ENCODE results near the gene THSD7A.

Gene THSD7A

DNA sequence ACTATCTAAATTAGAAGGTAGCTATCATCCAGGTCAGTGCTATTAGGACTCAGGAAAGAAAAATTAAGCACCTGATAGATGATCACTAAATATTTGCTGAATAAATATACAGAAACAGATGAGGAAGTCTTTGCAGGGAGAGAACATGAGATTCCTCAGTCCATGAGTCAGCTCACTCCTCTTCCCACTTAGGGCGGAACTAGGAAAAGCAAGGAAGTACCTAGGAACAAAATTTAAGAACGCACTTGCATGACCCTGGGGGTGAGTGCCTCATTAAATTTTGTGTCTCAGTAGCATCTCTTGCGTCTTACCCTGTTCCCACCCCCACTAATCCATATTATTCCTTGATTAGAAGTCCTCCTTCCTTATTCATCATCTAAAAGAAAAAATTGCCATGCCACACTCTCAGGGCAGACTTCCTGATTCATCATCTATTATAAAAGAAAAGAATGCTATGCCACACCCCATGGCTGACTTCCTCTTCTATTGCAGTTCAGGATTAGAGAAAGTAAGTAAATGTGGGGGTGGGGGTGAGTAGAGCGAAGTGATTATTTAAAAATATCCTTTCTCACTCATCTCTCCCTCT, 208.8 kb downstream of the THSD7A start:
- no peak for DNase-seq

DNA sequence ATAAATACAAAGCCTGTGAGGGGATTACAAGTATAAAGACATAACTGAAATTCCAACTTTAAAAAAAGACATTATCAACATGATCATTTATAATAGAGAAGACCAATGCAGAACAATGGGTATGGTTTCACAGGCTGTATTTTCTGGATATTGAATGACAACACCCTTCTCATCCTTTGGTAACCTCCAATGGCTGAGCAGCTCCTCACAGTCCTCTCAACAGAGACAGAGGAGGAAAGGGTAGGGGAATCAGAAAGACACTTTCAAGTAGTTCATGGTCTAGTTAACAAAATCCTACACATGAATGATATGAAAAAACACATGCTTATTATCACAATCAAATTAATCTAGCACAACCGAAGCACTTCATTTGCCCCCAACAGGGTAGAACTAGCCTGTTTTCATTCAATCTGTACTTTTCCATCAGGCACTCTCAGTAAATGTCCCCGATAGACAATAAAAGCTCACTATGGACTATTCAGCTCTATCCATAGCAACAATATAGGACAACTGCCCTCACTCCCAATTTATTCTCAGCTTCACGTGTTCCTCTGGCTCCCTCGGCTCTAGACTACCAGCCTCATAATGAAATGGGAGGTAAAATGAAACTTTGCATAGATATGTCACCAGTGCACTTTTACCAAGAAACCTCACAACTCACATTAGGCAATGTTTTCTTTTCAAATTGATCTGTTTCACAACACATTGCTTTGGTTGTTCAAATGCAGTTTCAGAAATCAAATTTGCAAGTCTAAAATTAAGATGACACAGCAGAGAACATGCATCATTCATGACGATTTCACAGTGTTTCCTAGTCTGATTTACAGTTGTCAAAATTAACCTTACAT, 211.4 kb downstream of the THSD7A start:
- no peak for DNase-seq

DNA sequence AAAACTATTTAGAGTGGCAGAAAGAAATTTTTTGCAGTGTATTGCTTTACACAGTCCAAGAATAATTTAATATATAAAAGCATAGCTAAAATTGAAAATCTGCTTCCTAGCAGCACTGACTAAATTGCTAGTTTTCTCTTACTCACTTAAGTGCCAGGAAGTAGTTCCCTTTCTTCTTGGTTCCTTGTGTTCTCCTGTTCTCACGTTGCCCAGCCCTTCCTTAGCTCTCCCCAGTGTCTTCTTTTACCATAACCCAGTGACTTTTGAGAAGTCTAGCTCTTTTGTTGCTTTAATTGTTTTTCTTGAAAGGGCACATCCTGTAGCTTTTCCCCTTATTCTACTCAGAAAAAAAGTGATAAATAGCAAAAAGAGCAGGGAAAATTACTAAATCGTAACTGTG, 215.5 kb downstream of the THSD7A start:
- DNase-seq: no peak

DNA sequence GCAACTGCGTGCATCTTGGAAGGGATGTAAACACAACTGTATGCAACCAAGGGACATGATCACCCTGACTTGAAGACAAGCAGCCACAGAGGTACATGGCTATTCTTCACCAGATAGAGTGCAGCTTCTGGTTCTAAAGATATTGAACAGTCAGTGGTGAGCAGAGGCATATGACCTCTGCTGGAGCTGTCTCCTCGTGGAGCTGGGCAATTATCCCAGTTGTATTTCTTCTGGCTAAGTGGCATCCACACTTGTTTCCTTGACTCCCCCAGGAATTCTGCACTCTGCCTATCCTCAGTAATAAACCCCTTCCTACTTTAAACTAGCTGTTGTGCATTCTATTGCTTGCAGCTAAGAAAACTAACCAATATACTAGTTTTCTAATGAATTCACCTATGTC, 216.8 kb downstream of the THSD7A start:
- no peak for DNase-seq

DNA sequence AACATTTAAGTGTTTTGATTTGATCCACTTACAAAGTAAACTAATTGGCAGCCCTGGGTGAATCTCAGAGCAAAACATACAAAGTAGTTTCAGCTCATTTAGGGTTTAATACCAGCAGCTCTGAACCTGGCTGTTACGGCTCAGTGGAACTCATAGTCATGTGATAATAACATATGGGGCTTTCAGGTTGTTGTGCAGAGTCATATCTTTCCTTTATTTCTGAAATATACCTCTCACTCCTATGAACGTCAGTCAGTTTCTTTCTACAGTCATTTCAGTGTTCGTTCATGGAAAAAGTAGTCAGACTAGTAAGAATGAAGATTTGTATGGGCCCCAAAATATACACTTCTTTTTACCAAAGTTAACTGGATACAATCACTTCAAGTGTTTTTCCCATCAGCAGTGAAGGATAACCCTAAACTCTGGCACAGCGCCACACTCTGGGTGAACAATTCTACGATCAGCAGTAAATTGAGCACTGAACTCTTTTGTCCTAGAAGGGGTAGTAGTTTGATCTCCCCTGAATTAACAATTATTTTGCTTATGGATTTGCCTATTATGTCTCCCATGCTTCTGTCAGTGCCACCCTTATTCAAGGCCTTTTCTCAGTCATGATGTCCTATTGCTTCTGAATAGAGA, 218.6 kb downstream of the THSD7A start:
- peak; percentile 39 for DNase-seq

DNA sequence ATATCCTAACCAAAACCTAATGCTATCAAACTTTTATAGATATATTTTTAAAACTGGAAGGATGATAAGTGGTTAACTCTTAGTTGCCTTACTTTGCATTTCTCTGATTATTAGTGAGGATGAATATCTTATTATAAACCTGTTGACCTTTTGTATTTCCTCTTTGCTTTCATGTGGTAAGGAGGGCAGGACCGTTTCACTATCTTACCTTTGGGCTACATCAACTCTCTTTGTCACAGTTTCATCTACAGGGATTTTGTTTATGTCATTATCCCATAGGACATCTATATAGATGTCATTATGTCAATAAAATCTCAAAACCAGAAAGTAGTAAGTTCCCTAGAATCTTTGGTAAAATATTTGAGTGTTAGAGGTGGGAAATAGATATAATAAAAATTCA, 219.3 kb downstream of the THSD7A start:
- no peak for DNase-seq

DNA sequence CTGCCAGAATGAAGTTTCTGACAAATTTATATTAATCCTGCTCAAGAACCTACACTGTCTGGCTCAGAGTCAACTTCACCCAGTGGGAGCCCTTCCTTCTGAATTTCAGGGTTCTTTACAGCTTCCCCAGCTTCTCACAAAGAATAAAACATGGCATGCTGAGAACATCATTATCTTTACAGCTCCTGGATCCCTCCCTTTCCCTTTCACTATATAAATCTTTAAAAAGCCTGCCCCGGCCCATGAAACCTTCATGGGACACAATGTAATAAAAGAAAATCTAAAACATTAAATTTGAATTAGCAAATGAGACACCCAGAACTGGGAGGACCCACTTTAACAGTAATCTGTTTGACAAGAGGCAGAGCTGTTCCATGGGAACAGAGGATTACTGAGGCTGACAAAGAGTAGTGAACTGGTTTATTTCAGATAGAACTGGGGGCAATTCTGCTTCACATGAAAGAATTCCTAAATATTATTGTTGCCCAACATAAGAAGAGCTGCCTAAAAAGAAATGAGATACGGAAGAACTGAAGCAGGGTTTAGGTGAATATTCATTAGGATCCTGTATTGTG, 222.8 kb downstream of the THSD7A start:
- DNase-seq: no peak

DNA sequence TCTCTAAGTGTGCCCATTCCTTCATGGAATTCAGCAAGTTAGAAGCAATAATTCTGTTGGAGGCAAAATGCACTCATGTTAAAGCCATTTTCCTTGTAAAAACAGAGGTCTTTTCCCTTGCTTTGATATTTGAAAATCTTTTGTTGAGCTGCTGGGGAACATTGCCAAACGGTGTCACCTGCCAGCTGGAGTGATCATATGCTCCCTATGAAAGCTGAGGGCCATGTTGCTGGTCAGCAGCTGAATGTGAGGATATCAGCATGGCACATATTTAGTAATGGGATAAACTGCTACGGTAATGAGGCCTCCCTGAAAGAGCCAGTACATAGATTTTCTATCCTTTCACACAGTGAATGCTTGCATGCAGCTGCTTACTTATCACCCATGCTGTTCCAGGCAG, 224.3 kb downstream of the THSD7A start:
- no peak for DNase-seq

DNA sequence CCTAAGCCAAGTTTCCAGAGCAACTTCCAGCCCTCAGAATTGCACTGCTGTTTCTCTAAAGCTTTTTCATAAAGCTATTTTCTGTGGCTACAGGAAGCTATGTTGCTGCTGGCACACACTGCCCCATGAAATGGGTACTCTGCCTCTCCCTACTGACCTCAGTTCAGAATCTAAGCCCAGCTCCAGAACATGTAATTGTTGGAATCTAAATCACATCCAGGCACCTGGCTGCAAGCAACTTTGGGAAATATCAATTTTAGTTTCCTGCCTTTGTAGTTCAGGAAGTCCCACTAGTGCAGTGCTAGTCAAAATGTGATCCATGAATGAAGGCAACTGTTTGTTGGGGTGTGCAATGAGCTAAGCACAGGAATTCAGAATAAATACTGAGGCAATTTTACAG, 226.2 kb downstream of the THSD7A start:
- no peak for DNase-seq

DNA sequence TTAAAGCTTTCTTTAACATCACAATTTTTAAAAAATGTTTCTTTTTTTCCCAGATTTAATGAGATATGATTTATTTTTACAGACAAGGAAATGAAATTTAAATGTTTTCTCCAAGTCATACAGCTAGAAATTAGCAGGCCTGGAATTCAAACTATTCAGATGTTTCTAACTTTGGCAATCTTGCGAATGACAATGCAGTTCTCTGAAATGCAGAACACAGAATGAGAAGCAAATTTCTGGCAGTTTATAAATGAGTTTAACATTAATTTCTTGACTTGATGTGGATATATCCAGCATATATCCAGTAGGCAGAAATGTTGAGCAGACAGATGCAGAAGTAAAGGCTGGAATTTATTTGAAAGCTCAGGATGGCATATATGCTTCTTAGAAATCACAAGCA, 227.5 kb downstream of the THSD7A start:
- no peak for DNase-seq

DNA sequence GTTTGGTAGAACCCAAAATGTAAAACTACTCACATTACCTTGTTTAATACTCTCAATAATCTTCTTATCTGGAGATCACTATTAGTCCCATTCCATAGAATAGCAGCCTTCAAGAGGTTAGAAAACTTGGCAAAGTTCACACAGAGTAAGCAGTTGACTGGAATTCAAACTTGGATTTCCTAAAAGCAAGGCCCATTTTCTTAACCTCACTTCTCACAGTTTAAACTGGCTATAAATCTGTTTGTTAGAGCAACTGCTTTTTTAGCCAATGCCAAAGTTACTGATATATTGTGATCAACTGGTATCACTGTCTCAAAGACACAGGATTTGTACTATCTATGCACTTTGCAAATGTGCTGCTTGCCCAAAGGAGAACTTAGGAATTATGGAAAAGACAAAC, 230.2 kb downstream of the THSD7A start:
- no peak for DNase-seq

DNA sequence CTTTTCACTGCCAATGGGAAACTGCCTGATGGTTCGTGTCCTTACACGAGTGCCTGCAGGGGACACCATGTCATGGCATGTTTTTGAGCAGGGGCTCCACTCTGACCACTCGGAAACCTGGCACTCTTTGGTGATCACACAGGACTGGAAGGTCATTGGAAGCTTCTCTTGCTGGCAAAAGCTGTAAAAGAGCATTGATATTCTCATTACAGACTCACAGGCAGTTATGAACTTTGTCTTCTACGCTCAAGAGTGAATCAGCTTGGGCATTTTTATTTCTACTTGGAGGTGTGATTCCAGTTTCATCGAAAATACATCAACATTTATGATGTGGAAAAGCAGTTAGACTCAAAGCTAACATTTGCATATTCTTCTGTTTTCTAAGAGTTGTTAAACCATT, 238.7 kb downstream of the THSD7A start:
- no peak for DNase-seq

DNA sequence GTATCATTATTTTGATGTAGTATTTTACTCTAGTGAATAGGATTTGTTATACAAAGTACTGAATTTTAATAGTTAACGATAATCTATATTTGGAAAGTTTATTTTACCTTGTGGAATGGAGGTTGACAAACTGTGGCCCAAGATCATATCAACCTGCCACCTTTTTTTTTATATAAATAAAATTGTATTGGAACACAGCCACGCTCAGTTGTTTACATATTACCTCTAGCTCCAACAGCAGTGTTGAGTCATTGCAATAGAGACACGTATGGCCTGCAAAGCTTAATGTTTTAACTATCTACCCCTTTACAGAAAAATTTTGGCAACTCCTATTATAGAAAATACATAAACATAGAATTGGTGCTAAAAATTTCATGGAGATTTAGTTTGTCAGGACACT, 239.3 kb downstream of the THSD7A start:
- DNase-seq: no peak

DNA sequence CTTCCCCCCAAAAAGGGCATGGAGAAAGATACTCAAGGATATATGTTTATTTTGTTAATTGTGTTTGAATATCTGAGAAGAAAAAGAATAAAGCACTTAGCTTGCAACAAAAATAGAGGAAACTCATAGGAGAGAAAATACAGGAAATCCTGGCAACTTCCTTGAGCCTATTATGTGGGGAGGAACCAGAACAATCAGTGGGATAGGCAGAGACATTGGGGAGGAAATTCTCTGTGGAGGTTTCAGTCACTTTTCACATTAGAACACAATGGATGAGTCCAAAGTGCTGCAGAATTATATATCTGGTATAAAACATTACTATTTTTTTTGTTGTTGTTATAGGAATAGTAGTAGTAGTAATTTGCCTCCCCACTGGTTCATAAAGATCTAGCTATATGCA, 240.1 kb downstream of the THSD7A start:
- no peak for DNase-seq

DNA sequence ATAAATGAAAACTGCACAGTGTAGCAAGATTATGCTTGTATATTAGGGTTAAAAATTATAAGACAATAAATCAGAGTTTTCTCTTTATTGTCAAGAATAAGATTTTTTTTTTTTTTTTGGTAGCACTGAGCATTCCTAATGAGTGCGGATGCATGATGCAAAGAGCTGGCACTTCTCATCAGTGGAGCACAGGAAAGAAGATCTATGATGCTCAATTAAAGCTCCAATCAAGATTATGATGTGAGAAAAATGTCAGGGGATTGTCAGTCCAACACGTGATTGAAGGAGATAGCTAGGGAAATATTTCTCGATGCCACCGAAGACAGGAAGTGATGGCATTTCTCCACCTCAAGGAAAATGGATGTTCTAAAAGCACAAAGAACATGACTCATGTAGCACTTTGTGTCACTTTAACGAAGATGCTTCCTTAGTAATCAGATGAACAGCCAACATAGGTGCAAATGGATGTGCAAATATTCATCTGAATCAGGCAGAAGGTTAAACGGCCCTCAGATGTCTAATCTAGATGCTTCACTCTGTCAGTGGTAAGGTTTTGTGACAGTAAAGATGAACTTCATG, 240.9 kb downstream of the THSD7A start:
- DNase-seq: no peak

DNA sequence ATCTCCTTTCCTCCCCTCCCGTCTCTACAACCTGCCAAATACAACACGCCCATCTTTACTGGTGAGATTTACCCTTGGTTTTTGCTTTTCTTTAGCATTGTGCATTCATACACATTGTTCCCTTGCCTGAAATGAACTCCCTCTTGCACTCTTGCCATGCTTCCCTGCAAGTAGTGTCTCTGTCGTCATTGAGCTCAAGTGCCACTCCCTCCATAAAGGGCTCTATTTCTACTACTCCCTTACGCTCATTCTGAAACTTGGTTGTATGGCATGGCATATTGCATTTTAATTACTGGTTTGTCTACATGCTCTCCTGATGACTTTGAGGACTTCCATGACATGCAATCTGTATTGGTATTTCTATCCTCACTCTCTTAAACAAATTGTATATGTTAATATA, 242.7 kb downstream of the THSD7A start:
- DNase-seq: no peak

DNA sequence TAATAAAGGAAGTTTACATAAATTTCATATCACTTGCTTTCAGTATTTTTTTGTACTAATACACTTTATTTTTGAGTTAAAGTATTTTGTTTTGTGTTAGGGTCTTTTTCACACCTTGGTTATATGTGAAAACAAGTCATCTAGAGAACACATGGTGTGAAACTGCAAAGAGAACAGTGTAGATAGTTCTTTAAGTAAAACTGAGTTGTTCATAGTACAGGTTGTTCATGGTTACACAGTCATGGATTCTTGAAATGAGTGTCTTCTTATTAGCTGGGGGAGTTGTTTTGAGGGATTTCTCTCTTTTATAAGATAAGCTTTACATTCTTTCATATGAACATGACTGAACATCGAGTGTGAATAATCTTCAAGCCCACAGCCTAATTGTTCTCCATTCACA, 244.2 kb downstream of the THSD7A start:
- no peak for DNase-seq

DNA sequence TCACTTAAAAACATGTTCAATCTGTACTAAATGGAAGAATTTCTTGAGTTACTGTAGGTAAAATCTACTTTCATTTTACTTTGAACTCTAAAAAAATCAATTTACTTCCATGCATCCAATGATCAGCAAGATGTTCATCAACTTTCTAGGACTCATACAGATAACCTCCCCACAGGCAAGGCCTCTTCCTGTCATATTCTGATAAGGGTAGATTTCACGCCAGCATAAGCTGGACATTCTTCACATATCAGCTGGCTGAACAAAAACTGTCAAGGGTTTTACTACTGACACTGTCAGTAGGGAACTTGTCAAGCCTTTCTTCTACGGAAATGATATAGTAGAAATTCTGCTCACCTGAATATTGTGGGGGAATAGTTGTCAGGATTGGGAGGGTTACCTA, 244.9 kb downstream of the THSD7A start:
- DNase-seq: no peak

DNA sequence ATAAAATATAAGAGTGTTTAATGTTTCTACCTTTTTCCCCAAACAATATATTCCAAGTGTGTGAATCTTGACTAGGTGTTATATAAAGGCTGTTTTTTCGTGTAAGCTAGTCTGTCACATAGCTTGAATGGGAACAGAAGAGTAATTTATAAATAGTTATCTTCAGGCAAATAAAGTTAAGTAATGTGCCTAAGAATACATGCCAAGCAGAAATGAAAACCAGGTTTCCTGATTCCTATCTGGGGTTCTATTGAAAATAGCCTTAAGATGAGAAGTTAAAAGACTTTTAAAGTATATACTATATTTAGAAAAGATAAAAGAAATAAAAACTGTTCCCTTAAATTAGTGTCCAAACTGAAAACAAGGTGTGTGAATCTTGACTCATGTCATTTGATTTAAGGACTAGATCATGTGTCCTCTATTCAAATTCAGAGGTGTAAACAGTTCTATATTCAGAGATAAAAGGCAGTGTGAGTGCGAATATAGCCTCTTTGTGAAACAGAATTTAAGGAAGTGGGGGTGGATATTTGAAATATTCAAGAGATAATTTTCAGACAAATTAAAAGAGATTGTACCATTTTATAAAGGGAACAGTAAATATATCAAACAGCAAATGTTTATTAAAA, 247.5 kb downstream of the THSD7A start:
- DNase-seq: no peak

DNA sequence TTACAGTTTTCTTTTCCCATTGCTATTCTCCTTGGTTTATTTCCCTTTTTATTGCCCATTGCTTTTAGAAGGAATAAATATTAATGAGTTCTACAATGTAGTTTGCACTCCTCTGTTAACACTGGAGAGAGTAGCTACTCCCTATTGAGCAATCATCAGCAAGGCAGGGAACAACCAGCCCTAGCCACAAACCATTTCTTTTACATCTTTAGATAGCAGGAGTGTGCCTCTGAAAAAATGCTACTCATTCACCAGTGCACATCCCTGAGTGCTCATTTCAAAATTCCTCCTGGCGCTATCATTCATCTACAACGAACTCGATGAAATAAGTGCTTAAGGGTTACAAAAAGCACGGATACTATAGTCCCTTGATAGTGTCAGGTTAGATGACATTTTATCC, 252.9 kb downstream of the THSD7A start:
- DNase-seq: no peak

DNA sequence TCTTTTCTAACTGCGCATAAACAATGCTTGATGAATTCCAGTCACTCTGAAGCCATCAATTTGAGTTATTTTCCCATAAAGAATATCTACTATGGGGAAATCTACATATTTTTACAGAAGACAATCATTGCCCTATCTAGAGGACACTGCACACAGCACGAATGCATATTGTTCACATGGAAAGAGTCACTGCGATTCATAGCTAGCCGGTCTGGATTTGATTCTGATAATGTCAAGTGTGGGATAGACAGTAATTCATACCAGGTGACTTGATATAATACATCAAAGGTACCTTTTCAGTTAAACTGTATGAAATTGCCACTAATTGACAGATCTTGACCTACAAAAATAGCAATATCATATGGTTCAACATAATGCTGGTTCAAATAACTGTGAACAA, 255.7 kb downstream of the THSD7A start:
- no peak for DNase-seq

DNA sequence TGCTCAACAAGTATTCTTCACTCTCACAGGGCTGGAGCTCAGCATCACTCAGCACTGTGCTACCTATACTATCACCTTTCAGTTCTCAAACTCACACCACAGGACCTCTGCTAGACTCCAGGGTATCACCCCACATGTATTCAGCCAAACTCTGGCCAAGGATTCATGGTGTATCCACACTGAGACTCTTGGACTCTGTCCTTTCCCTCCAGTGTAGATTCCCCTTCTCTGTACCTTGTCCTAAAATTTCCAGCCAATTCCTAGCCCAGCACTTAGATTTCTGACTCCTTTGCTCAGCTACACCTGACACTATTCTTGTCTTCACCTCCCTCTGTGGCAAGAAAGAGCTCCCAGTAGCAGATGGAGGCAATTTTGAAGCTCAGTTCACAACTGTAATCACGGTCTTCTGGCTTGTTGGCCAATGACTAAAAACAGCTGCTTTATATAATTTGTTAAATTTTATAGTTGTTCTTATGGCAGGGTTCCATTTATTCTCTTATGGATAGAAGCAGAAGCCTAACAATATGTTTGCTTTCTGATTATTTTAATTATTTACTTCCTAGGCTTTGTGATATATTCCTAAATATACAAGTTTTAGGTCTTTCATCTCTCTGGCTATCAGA, 258.8 kb downstream of the THSD7A start:
- DNase-seq: peak; percentile 46
